AG04450 (cell line): ENCODE measurements around the gene ZNF783. TPM values are rescaled to one million over a fixed set of nuclear protein-coding genes. Genes with fewer than 3 reads are reported as not detected.

Source experiments
- CTCF ChIA-PET: fragments of 300-600, 350-600 bp; formaldehyde crosslinking; extraction: SDS; loops from one replicate; lab custom pipeline; 2022; ENCODE audit warnings: antibody characterized with exemption, inconsistent platforms; lab: Charles Lee
- POLR2A ChIA-PET: fragments of 350-600 bp; formaldehyde crosslinking; extraction: SDS; loops from one replicate; lab custom pipeline; 2021; ENCODE audit warnings: antibody characterized with exemption, inconsistent platforms; lab: Yijun Ruan, JAX
- DNase-seq: peaks from one replicate; pipeline ENCODE4 v3.0.0-alpha.2; 2011; ENCODE audit warnings: low read depth, low spot score
- H3K27ac ChIP-seq: one replicate; pipeline ENCODE4 v1.5.1; 2012; ENCODE audit warnings: low read depth, low read length, control low read depth
- H3K27me3 ChIP-seq: one replicate; pipeline ENCODE4 v1.6.0; 2012; ENCODE audit warnings: low read length; ENCODE audit not compliant: control insufficient read depth, insufficient read depth
- H3K4me3 ChIP-seq: 2 replicates; pipeline ENCODE4 v1.5.1; 2011; ENCODE audit warnings: mild to moderate bottlenecking, low read depth, low read length, control low read depth
- H3K9me3 ChIP-seq: 2 replicates; pipeline ENCODE4 v1.5.1; 2012; ENCODE audit warnings: low read length; ENCODE audit not compliant: control insufficient read depth, insufficient read depth
- polyA plus RNA-seq: library from polyadenylated mRNA; depleted of rRNA; stranded (reverse); fragments of >200 nt; gene quantifications from 2 replicates; pipeline ENCODE4 v1.2.3, GENCODE V29; 2011
- TF ChIP-seq, protein P1 (sequence below): IDR thresholded peaks from 2 replicates; pipeline ENCODE4 v1.5.1; 2011; ENCODE audit warnings: low read depth, low read length, control low read depth, inconsistent platforms

Gene ZNF783
- polyA plus RNA-seq, 1 experiment, result 5.2 TPM

DNA sequence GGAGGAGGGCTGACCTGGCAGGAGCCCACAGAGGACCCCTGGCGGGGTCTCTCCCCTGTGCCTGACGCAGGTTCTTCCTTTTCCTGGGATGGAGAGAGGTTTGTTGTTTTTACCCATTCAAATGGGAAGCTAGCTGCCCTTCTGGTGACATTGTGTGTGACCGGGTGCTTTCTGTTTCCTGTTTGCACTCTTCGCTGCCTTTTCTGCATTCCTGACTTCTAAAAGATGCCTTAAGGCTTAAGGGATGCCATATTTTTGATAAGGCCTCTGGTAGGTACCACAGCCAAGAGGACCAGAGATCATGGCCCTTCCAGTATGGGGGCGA is 20.3 kb downstream of the ZNF783 start:
- Histone ChIP-seq H3K27me3 (no peaks in the 10 kb centered on the region), H3K4me3 (no peak overlapping the region), H3K9me3 (no peaks in the 10 kb centered on the region; the same call in 1 of the 2 replicates), H3K27ac (no peak overlapping the region)
- ChIA-PET POLR2A (no interaction called here), CTCF (no interaction called here)
- no peak for DNase-seq
- TF ChIP-seq, protein P1, sequence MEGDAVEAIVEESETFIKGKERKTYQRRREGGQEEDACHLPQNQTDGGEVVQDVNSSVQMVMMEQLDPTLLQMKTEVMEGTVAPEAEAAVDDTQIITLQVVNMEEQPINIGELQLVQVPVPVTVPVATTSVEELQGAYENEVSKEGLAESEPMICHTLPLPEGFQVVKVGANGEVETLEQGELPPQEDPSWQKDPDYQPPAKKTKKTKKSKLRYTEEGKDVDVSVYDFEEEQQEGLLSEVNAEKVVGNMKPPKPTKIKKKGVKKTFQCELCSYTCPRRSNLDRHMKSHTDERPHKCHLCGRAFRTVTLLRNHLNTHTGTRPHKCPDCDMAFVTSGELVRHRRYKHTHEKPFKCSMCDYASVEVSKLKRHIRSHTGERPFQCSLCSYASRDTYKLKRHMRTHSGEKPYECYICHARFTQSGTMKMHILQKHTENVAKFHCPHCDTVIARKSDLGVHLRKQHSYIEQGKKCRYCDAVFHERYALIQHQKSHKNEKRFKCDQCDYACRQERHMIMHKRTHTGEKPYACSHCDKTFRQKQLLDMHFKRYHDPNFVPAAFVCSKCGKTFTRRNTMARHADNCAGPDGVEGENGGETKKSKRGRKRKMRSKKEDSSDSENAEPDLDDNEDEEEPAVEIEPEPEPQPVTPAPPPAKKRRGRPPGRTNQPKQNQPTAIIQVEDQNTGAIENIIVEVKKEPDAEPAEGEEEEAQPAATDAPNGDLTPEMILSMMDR, result no peak

DNA sequence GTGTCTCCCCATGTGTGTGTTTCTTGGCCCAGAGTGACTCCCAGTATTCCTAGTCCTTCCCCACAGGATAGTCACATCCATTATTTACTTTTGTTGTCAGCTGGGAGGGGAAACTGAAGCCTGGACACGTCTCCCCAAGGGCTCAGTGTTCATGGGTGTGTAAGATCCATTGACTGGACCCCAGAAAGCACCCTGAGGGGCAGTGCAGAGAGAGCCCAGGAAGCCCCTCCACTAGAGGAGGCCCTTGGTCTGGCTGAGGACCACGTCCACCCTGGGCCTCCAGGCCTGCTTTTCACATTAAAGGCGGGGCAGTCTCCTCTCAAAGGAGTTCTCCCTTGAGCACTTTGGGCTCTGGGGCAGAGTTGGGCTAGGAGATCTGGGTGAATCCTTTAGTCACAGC is 21.3 kb downstream of the ZNF783 start:
- DNase-seq, result no peak
- Histone ChIP-seq H3K4me3 (no peak overlapping the region), H3K27me3 (no peaks in the 10 kb centered on the region), H3K27ac (no peak overlapping the region), H3K9me3 (no peaks in the 10 kb centered on the region; the same call in 1 of the 2 replicates)
- ChIA-PET POLR2A (no interaction called here), CTCF (interaction anchor here (1.3 kb wide), 1 partner anchor 22 kb away, joined by 3 read pairs; no protein-coding TSS in a partner anchor)
- TF ChIP-seq, protein P1, result no peak

DNA sequence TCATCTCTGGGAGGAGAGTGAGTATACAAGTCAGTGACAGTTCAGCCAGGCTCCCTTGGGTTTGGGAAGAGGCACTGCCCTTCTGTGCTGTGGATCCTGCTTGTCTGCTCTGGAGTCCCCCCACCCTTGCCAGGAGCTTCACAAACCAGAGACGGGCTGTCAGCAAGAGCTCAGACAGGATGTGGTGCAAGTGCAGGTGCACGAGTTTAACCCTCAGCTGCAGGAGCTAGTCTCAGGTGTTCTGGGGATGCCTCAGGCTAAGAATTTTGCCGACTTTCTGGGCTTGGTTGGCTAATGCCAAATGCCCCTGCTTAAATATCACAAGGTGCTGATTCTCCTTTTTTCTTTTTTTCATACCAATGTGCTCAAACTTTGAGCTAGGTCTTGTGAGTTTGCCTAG is 22.3 kb downstream of the ZNF783 start:
- no peaks in the 10 kb centered on the region for H3K9me3 ChIP-seq
- no peak overlapping the region for H3K27ac ChIP-seq
- H3K27me3 ChIP-seq, result no peaks in the 10 kb centered on the region
- no peak overlapping the region for H3K4me3 ChIP-seq
- DNase-seq, result no peak
- CTCF ChIA-PET, result interaction anchor here (1.3 kb wide), 1 partner anchor 23 kb away, joined by 3 read pairs; no protein-coding TSS in a partner anchor
- POLR2A ChIA-PET, result interaction anchor here (0.6 to 1.7 kb wide), 4 partner anchors 19 to 340 kb away, joined by 3 to 17 read pairs (median 4); partner anchors contain the start of gene ZNF783
- TF ChIP-seq, protein P1, result no peak

DNA sequence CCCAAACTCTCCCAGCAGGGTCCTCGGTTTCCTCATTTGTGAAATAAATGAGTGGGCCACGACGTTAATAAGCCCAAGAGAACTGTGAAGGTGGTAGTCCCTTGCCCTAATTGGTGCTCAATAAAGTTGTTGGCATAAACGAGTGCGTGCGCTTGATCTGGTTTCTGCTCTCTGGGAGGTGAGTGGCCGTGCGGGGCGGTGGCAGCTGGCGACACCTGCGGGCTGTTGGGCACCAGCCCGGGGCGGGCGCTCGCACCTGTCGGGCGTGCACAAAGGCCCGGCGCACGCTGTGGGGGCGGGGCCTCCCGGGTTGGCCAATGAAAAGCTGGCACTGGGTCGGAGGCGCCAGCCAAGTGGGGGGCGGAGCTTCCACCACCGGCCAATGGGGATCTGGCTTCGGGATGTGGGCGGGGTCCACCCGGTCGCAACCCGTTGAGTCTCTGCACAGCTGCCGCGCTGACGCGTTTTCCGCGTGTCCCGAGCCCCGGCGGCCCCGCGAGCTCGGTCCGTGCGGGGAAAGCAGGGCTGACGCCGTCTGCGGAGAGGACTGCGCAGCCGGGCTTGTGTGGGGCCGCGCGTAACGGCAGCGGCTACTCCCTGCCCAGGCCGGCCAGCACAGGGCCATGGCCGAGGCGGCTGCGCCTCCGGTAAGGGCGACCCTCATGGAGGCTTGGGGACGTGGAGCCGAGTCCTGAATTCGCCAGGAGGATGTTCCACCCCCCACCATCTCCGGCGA is 23.0 kb downstream of the ZNF783 start:
- CTCF ChIA-PET, result interaction anchor here (0.6 to 1.3 kb wide), 2 partner anchors 24 to 78 kb away, joined by 3 read pairs; no protein-coding TSS in a partner anchor
- H3K4me3 ChIP-seq, result peak overlapping the region; percentile 74
- H3K27me3 ChIP-seq, result no peaks in the 10 kb centered on the region
- TF ChIP-seq, protein P1, result no peak
- no peak overlapping the region for H3K27ac ChIP-seq
- peak; percentile 62 for DNase-seq
- POLR2A ChIA-PET, result interaction anchor here (0.6 to 1.7 kb wide), 5 partner anchors 19 to 339 kb away, joined by 3 to 17 read pairs (median 4); partner anchors contain the start of gene ZNF783
- no peaks in the 10 kb centered on the region for H3K9me3 ChIP-seq

DNA sequence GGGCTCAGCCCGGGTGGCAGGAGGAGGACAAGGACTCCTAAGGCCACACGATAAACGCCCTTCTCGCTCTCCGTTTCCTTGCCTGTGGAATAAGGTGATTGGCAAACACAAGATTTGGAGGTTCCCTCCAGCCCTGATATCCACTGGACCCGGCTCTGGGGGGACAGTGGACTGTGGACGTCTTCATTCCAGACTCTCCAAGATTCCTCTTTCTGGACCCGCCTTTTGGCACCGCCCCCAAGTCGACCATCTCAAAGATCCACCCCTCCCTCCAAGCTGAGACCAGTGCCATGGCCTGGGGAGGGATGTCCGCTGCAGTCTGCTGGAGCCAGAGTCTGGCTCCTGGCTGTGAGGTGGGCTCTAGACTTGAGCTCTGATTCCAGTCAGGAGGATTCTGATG is 23.6 kb downstream of the ZNF783 start:
- no peaks in the 10 kb centered on the region for H3K27me3 ChIP-seq
- peak overlapping the region; percentile 74 for H3K4me3 ChIP-seq
- TF ChIP-seq, protein P1, result no peak
- DNase-seq, result no peak
- no peaks in the 10 kb centered on the region for H3K9me3 ChIP-seq
- CTCF ChIA-PET, result interaction anchor here (0.6 to 2.0 kb wide), 4 partner anchors 24 to 522 kb away, joined by 3 to 9 read pairs (median 6); partner anchors contain the start of gene ZNF783
- H3K27ac ChIP-seq, result no peak overlapping the region
- POLR2A ChIA-PET, result interaction anchor here (1.0 to 1.7 kb wide), 4 partner anchors 20 to 339 kb away, joined by 3 to 17 read pairs (median 4); partner anchors contain the start of gene ZNF783
